HepG2 (cell line): ENCODE measurements around the gene NTMT1. TPM values are rescaled to one million over a fixed set of nuclear protein-coding genes. Genes with fewer than 3 reads are reported as not detected.

Source experiments
- CENPT ChIP-seq: sonication (generic); formaldehyde crosslinking; IDR thresholded peaks from 2 replicates; pipeline ENCODE4 v1.8.0; 2022; ENCODE audit warnings: low read depth, mild to moderate bottlenecking, moderate library complexity, missing genetic modification reagents
- GTF2F1 ChIP-seq: fragments of 150-350 bp; IDR thresholded peaks from 2 replicates; pipeline ENCODE4 v1.6.1; 2014; ENCODE audit warnings: low read length
- HOXA3 ChIP-seq: sonication (generic); formaldehyde crosslinking; IDR thresholded peaks from 2 replicates; pipeline ENCODE4 v1.5.0; 2020; ENCODE audit warnings: missing genetic modification reagents
- IKZF4 ChIP-seq: sonication (generic); formaldehyde crosslinking; IDR thresholded peaks from 2 replicates; pipeline ENCODE4 v1.5.1; 2020; ENCODE audit warnings: borderline replicate concordance, mild to moderate bottlenecking, low read depth, missing genetic modification reagents; ENCODE audit errors: not compliant biosample characterization
- LCORL ChIP-seq, 2 experiments: fragments of 450-650 bp in 1 of 2; sonication (generic) in 1 of 2; formaldehyde crosslinking in 1 of 2; IDR thresholded peaks; 2 replicates each; pipeline versions ENCODE4 v1.5.0 to v1.6.1; 2017 to 2020; ENCODE audit warnings: antibody characterized with exemption in 1 of 2, missing genetic modification reagents in 1 of 2
- MAF1 ChIP-seq: sonication (generic); formaldehyde crosslinking; IDR thresholded peaks from 2 replicates; pipeline ENCODE4 v1.5.0; 2020; ENCODE audit warnings: missing genetic modification reagents, borderline replicate concordance
- MIER2 ChIP-seq: IDR thresholded peaks from 2 replicates; pipeline ENCODE4 v1.6.1; 2016; ENCODE audit warnings: missing biosample characterization, missing genetic modification reagents
- MYPOP ChIP-seq: sonication (generic); formaldehyde crosslinking; IDR thresholded peaks from 2 replicates; pipeline ENCODE4 v1.8.1; 2023; ENCODE audit warnings: mild to moderate bottlenecking, moderate library complexity, missing genetic modification reagents
- NFE2L2 ChIP-seq: fragments of 150-350 bp; IDR thresholded peaks from 2 replicates; pipeline ENCODE4 v1.6.1; 2014; ENCODE audit warnings: low read length
- RORA ChIP-seq: sonication (generic); formaldehyde crosslinking; IDR thresholded peaks from 2 replicates; pipeline ENCODE4 v1.5.0; 2020; ENCODE audit warnings: mild to moderate bottlenecking, missing genetic modification reagents, moderate library complexity
- ZNF24 ChIP-seq: fragments of 450-650 bp; IDR thresholded peaks from 2 replicates; pipeline ENCODE4 v1.6.1; 2017; ENCODE audit warnings: antibody characterized with exemption, mild to moderate bottlenecking
- ZNF543 ChIP-seq: sonication (generic); formaldehyde crosslinking; IDR thresholded peaks from 2 replicates; pipeline ENCODE4 v1.4.0; 2020; ENCODE audit warnings: mild to moderate bottlenecking, missing genetic modification reagents
- ZNF609 ChIP-seq: sonication (generic); formaldehyde crosslinking; IDR thresholded peaks from 2 replicates; pipeline ENCODE4 v1.4.0; 2020; ENCODE audit warnings: mild to moderate bottlenecking, missing genetic modification reagents, borderline replicate concordance
- ZSCAN25 ChIP-seq: sonication (generic); formaldehyde crosslinking; IDR thresholded peaks from 2 replicates; pipeline ENCODE4 v1.8.0; 2022; ENCODE audit warnings: mild to moderate bottlenecking, missing genetic modification reagents
- polyA plus RNA-seq, 8 experiments: library from polyadenylated mRNA; depleted of rRNA in 3 of 8; stranded (reverse) in 7 of 8; unstranded in 1 of 8; fragments of >200 nt; fragmentation: Illumina TruSeq in 4 of 8; extraction: Trizol in 4 of 8; gene quantifications; 2 replicates each; pipeline versions ENCODE4 v1.2.1 to v1.2.3, GENCODE V29; 2011 to 2016; ENCODE audit warnings: low read depth in 4 of 8, missing spikeins in 1 of 8, mixed read lengths in 1 of 8; ENCODE audit not compliant: insufficient read depth in 1 of 8
- total RNA-seq, 5 experiments: library from RNA; depleted of rRNA; stranded (reverse); fragments of >200 nt; fragmentation: Illumina TruSeq; extraction: Trizol; gene quantifications; 2 replicates each; pipeline ENCODE4 v1.2.3, GENCODE V29; 2016; ENCODE audit warnings: low read depth in 1 of 5
- TF ChIP-seq, protein P1 (sequence below): sonication (generic); formaldehyde crosslinking; IDR thresholded peaks from 2 replicates; pipeline ENCODE4 v1.9.0; 2021; ENCODE audit warnings: missing genetic modification reagents, mild to moderate bottlenecking, borderline replicate concordance
- TF ChIP-seq, protein P2 (sequence below): sonication (generic); formaldehyde crosslinking; IDR thresholded peaks from 2 replicates; pipeline ENCODE4 v1.8.1; 2022; ENCODE audit warnings: mild to moderate bottlenecking, missing genetic modification reagents
- TF ChIP-seq, protein P3 (sequence below): sonication (generic); formaldehyde crosslinking; IDR thresholded peaks from 2 replicates; pipeline ENCODE4 v1.4.0; 2020; ENCODE audit warnings: missing genetic modification reagents

Gene NTMT1
- total and polyA plus RNA-seq, 2 of the 13 experiments (the other 11 are each of a cell fraction or from before 2014, with no cell fraction given), result 49.1 to 53.8 TPM

- TF ChIP-seq HOXA3 (CRISPR knock-in tag) (peak; percentile 97), LCORL (IDR thresholded peaks at IDR 0.05) (no peak), LCORL (CRISPR knock-in tag; IDR thresholded peaks at IDR 0.05) (peak; percentile 63; the same call in 1 of the 2 replicates), ZNF24 (no peak), RORA (CRISPR knock-in tag) (no peak), ZNF609 (peak; percentile 66), IKZF4 (CRISPR knock-in tag) (peak; percentile 97), MAF1 (0 out of 2 replicates have a peak, but pooled peaks have one; percentile 24), GTF2F1 (no peak), ZNF543 (CRISPR knock-in tag) (peak; percentile 84; the same call in 1 of the 2 replicates), MYPOP (CRISPR knock-in tag) (no peak; the same call in 1 of the 2 replicates), MIER2 (CRISPR knock-in tag) (peak; percentile 69; the same call in 1 of the 2 replicates), ZSCAN25 (CRISPR knock-in tag) (peak; percentile 75), NFE2L2 (no peak), CENPT (CRISPR knock-in tag) (no peak)
- TF ChIP-seq, protein P1, sequence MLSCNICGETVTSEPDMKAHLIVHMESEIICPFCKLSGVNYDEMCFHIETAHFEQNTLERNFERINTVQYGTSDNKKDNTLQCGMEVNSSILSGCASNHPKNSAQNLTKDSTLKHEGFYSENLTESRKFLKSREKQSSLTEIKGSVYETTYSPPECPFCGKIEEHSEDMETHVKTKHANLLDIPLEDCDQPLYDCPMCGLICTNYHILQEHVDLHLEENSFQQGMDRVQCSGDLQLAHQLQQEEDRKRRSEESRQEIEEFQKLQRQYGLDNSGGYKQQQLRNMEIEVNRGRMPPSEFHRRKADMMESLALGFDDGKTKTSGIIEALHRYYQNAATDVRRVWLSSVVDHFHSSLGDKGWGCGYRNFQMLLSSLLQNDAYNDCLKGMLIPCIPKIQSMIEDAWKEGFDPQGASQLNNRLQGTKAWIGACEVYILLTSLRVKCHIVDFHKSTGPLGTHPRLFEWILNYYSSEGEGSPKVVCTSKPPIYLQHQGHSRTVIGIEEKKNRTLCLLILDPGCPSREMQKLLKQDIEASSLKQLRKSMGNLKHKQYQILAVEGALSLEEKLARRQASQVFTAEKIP (CRISPR knock-in tag), result no peak
- TF ChIP-seq, protein P2, sequence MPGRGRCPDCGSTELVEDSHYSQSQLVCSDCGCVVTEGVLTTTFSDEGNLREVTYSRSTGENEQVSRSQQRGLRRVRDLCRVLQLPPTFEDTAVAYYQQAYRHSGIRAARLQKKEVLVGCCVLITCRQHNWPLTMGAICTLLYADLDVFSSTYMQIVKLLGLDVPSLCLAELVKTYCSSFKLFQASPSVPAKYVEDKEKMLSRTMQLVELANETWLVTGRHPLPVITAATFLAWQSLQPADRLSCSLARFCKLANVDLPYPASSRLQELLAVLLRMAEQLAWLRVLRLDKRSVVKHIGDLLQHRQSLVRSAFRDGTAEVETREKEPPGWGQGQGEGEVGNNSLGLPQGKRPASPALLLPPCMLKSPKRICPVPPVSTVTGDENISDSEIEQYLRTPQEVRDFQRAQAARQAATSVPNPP, result peak; percentile 86
- TF ChIP-seq, protein P3, sequence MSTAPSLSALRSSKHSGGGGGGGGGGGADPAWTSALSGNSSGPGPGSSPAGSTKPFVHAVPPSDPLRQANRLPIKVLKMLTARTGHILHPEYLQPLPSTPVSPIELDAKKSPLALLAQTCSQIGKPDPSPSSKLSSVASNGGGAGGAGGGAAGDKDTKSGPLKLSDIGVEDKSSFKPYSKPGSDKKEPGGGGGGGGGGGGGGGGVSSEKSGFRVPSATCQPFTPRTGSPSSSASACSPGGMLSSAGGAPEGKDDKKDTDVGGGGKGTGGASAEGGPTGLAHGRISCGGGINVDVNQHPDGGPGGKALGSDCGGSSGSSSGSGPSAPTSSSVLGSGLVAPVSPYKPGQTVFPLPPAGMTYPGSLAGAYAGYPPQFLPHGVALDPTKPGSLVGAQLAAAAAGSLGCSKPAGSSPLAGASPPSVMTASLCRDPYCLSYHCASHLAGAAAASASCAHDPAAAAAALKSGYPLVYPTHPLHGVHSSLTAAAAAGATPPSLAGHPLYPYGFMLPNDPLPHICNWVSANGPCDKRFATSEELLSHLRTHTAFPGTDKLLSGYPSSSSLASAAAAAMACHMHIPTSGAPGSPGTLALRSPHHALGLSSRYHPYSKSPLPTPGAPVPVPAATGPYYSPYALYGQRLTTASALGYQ (CRISPR knock-in tag), result peak; percentile 63; the same call in 1 of the 2 replicates
Observed at GRCh38 chr9:129641750-129642585, 16.0 kb downstream of the NTMT1 start, which contains the start of gene ASB6 (continued).
